Colon (tissue), 2 donors: ENCODE results near the gene NCAM2.

ENCODE experiments used
- FAIRE-seq: peaks from 2 replicates; lab custom pipeline; 2012; peaks lifted over from hg19 to GRCh38; lab: Jason Lieb, UNC
- donor health status: control.
- donor health status: control.

The NCAM2 gene

GRCh38 chr21:21216047-21216446, 217.8 kb downstream of the NCAM2 start:
- no peak for FAIRE-seq

- FAIRE-seq: no peak
These were observed 228.3 kb downstream of the NCAM2 start for GRCh38 chr21:21226472-21226871.

GRCh38 chr21:21230672-21231071, 232.5 kb downstream of the NCAM2 start:
- no peak for FAIRE-seq

GRCh38 chr21:21231913-21232312, 233.7 kb downstream of the NCAM2 start:
- FAIRE-seq: no peak

GRCh38 chr21:21232320-21232719, 234.1 kb downstream of the NCAM2 start:
- FAIRE-seq: no peak

GRCh38 chr21:21233051-21233450, 234.8 kb downstream of the NCAM2 start:
- no peak for FAIRE-seq

GRCh38 chr21:21236996-21237395, 238.8 kb downstream of the NCAM2 start:
- FAIRE-seq: no peak

GRCh38 chr21:21238629-21239400, 240.6 kb downstream of the NCAM2 start:
- FAIRE-seq: no peak

- FAIRE-seq: no peak
These were observed 243.2 kb downstream of the NCAM2 start for GRCh38 chr21:21241391-21241790.

- no peak for FAIRE-seq
These were observed 247.8 kb downstream of the NCAM2 start for GRCh38 chr21:21246007-21246406.

- no peak for FAIRE-seq
These were observed 249.2 kb downstream of the NCAM2 start for GRCh38 chr21:21247424-21247823.

- no peak for FAIRE-seq
These were observed 263.8 kb downstream of the NCAM2 start for GRCh38 chr21:21262048-21262447.

GRCh38 chr21:21268061-21268471, 269.9 kb downstream of the NCAM2 start:
- no peak for FAIRE-seq

GRCh38 chr21:21268885-21269284, 270.7 kb downstream of the NCAM2 start:
- FAIRE-seq: no peak

- FAIRE-seq: no peak
These were observed 281.1 kb downstream of the NCAM2 start for GRCh38 chr21:21279193-21279901.

GRCh38 chr21:21283810-21284209, 285.6 kb downstream of the NCAM2 start:
- FAIRE-seq: no peak

- no peak for FAIRE-seq
These were observed 288.1 kb downstream of the NCAM2 start for GRCh38 chr21:21286170-21286798.

GRCh38 chr21:21290751-21291150, 292.5 kb downstream of the NCAM2 start:
- no peak for FAIRE-seq

- no peak for FAIRE-seq
These were observed 293.8 kb downstream of the NCAM2 start for GRCh38 chr21:21291883-21292569.

GRCh38 chr21:21295303-21295702, 297.1 kb downstream of the NCAM2 start:
- no peak for FAIRE-seq

- no peak for FAIRE-seq
These were observed 299.0 kb downstream of the NCAM2 start for GRCh38 chr21:21297211-21297610.

- no peak for FAIRE-seq
These were observed 302.8 kb downstream of the NCAM2 start for GRCh38 chr21:21301013-21301412.

- no peak for FAIRE-seq
These were observed 311.3 kb downstream of the NCAM2 start for GRCh38 chr21:21309510-21309909.
